AG04450 (cell line): ENCODE results near the gene OTOG. TPM values are rescaled to one million over a fixed set of nuclear protein-coding genes. Genes with fewer than 3 reads are reported as not detected.

Source experiments
- CTCF ChIA-PET: fragments of 300-600, 350-600 bp; formaldehyde crosslinking; extraction: SDS; loops from one replicate; lab custom pipeline; 2022; ENCODE audit warnings: antibody characterized with exemption, inconsistent platforms; lab: Charles Lee
- POLR2A ChIA-PET: fragments of 350-600 bp; formaldehyde crosslinking; extraction: SDS; loops from one replicate; lab custom pipeline; 2021; ENCODE audit warnings: antibody characterized with exemption, inconsistent platforms; lab: Yijun Ruan, JAX
- DNase-seq: peaks from one replicate; pipeline ENCODE4 v3.0.0-alpha.2; 2011; ENCODE audit warnings: low read depth, low spot score
- H3K27ac ChIP-seq: one replicate; pipeline ENCODE4 v1.5.1; 2012; ENCODE audit warnings: low read depth, low read length, control low read depth
- H3K27me3 ChIP-seq: one replicate; pipeline ENCODE4 v1.6.0; 2012; ENCODE audit warnings: low read length; ENCODE audit not compliant: control insufficient read depth, insufficient read depth
- H3K4me3 ChIP-seq: 2 replicates; pipeline ENCODE4 v1.5.1; 2011; ENCODE audit warnings: mild to moderate bottlenecking, low read depth, low read length, control low read depth
- H3K9me3 ChIP-seq: 2 replicates; pipeline ENCODE4 v1.5.1; 2012; ENCODE audit warnings: low read length; ENCODE audit not compliant: control insufficient read depth, insufficient read depth
- polyA plus RNA-seq: library from polyadenylated mRNA; depleted of rRNA; stranded (reverse); fragments of >200 nt; gene quantifications from 2 replicates; pipeline ENCODE4 v1.2.3, GENCODE V29; 2011
- TF ChIP-seq, protein P1 (sequence below): IDR thresholded peaks from 2 replicates; pipeline ENCODE4 v1.5.1; 2011; ENCODE audit warnings: low read depth, low read length, control low read depth, inconsistent platforms

Gene OTOG
- polyA plus RNA-seq, 1 experiment = not detected

DNA sequence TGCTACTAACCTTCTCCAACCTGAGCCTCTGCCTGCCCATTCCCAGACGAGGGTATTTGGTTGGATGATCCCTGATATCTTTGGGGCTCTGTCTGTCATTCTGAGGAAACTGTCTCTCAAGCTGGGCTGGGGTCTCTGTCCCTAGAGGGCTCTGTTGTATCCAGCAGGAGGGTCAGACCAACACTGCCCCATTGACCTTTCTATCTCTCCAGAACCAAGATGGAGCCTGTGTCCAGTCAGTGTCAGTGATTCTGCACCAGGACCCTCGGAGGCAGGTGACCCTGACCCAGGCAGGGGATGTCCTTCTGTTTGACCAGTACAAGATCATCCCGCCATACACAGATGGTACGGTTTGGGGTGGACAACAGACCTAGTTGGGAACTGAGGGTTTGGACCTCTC, 21.9 kb downstream of the OTOG start:
- Histone ChIP-seq H3K4me3 (no peak overlapping the region), H3K9me3 (no peaks in the 10 kb centered on the region), H3K27me3 (peaks cover 6% of the 10 kb centered on the region), H3K27ac (no peak overlapping the region)
- CTCF ChIA-PET = interaction anchor here (0.6 kb wide), 1 partner anchor 9 kb away, joined by 3 read pairs; no protein-coding TSS in a partner anchor
- TF ChIP-seq, protein P1, sequence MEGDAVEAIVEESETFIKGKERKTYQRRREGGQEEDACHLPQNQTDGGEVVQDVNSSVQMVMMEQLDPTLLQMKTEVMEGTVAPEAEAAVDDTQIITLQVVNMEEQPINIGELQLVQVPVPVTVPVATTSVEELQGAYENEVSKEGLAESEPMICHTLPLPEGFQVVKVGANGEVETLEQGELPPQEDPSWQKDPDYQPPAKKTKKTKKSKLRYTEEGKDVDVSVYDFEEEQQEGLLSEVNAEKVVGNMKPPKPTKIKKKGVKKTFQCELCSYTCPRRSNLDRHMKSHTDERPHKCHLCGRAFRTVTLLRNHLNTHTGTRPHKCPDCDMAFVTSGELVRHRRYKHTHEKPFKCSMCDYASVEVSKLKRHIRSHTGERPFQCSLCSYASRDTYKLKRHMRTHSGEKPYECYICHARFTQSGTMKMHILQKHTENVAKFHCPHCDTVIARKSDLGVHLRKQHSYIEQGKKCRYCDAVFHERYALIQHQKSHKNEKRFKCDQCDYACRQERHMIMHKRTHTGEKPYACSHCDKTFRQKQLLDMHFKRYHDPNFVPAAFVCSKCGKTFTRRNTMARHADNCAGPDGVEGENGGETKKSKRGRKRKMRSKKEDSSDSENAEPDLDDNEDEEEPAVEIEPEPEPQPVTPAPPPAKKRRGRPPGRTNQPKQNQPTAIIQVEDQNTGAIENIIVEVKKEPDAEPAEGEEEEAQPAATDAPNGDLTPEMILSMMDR = no peak
- no peak for DNase-seq
- POLR2A ChIA-PET = no interaction called here

DNA sequence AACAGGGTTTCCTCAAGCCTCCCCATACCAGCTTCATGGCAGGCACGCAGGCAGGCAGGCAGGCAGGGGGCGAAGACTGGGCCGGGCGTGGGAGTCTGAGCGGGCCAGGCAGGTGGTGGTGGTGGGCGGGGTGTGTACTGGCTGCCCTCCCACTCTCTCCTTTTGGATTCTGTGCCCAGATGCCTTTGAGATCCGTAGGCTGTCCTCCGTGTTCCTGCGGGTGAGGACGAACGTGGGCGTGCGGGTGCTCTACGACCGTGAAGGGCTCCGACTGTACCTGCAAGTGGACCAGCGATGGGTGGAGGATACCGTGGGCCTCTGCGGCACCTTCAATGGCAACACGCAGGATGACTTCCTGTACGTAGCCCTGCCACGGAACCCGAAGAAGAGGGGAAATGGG, 23.0 kb downstream of the OTOG start:
- DNase-seq = no peak
- Histone ChIP-seq H3K27ac (no peak overlapping the region), H3K27me3 (peaks cover 6% of the 10 kb centered on the region), H3K4me3 (no peak overlapping the region), H3K9me3 (no peaks in the 10 kb centered on the region)
- TF ChIP-seq, protein P1 = no peak
- CTCF ChIA-PET = interaction anchor here (0.6 kb wide), 1 partner anchor 27 kb away, joined by 3 read pairs; no protein-coding TSS in a partner anchor
- POLR2A ChIA-PET = no interaction called here

DNA sequence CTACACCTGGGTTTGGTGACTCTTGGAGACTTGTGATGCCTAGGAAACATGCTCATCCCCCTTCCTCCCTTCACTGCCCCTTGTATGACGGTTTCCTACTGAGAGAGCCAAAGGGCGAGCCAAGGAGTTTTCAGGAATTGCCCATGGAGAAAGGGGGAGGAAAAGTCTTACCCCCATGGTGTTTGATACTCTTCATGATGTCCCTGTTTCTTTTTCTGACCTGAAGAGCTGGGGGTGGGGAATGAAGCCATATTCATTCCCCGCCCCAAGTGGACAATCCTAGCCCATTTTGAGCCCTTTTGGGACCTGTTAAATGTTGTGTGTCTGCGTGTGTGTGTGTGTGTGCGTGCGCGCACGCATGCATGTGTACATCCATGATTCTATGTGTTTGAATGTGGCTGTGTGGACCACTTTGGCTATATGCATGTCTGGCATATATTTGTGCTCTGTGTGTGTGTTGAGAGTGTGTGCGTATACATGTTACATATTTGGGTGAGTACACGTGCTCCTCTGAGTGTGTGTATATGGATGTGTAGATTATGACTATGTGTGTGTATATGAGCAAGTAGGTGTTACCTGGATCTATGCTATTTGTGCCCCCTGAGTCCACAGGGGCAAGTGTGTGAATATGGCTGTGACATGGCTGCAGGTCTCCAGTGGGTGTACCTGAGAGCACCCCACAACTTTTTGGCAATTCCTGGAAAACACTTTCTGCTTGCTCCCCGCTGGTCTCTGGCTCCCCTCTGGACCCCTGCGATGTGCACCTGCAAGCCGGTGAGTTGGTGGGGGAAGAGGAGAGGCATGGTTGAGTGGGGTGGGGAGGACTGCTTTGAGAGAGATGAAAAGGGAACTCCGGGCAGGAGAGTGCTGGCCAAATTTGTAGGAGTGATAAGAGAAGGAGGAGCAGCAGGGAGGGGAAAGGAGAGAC, 24.6 kb downstream of the OTOG start:
- Histone ChIP-seq H3K27me3 (peaks cover 3% of the 10 kb centered on the region), H3K27ac (no peak overlapping the region), H3K4me3 (no peak overlapping the region), H3K9me3 (no peaks in the 10 kb centered on the region)
- TF ChIP-seq, protein P1 = no peak
- CTCF ChIA-PET = no interaction called here
- no peak for DNase-seq
- POLR2A ChIA-PET = no interaction called here

DNA sequence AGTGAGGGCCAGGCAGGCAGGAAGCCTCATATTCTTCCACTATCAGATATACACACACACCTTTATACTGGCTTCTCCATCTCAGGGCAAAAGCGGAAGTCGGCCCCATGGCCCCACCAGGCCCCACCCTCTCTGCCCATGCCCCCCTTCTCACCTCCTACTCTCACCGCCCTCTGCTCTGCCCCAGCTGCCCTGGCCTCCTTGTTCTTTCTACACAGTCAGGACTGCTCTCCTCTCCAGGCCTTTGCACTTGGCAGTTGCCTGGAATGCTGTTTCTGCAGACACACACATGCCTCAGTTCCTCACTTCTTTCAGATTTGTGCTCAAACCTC, 25.3 kb downstream of the OTOG start:
- Histone ChIP-seq H3K4me3 (no peak overlapping the region), H3K9me3 (no peaks in the 10 kb centered on the region), H3K27ac (no peak overlapping the region), H3K27me3 (peaks cover 3% of the 10 kb centered on the region)
- TF ChIP-seq, protein P1 = no peak
- DNase-seq = no peak
- ChIA-PET POLR2A (no interaction called here), CTCF (no interaction called here)

DNA sequence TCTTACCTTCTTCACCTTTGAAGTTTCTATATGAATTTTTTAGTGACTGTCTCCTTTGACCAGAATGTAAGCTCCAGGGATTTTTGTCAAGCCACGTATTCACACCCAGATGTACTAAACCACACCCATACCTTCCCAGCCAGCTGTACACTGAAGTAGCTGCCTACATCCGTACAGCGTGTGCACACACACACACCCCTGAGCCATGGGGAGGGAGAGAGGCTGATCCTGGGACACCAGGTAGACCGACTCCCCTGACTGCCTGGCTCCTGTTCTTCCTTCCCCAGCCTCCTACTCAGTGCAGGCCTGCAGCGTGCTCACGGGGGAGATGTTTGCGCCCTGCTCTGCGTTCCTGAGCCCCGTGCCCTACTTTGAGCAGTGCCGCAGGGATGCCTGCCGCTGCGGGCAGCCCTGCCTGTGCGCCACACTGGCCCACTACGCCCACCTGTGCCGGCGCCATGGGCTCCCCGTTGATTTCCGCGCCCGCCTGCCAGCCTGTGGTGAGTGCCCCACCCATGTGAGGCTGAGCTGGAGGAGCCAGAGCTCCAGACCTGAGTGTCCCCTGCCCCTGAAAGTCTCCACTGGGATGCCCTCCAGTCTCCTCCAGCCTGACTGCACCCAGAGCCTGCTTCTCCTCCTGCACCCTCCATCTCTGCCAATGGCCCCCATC, 25.9 kb downstream of the OTOG start:
- DNase-seq = no peak
- H3K27ac ChIP-seq = no peak overlapping the region
- CTCF ChIA-PET = no interaction called here
- no peak overlapping the region for H3K4me3 ChIP-seq
- peaks cover 3% of the 10 kb centered on the region for H3K27me3 ChIP-seq
- no peaks in the 10 kb centered on the region for H3K9me3 ChIP-seq
- TF ChIP-seq, protein P1 = no peak
- POLR2A ChIA-PET = no interaction called here
